Measurements from ENCODE around the gene STUM.
"Not testable (repeated sequence)": the region's sequence is repeated elsewhere in the genome, so short reads cannot be mapped to it uniquely, and the experiment has no call there.

Gene STUM

DNA sequence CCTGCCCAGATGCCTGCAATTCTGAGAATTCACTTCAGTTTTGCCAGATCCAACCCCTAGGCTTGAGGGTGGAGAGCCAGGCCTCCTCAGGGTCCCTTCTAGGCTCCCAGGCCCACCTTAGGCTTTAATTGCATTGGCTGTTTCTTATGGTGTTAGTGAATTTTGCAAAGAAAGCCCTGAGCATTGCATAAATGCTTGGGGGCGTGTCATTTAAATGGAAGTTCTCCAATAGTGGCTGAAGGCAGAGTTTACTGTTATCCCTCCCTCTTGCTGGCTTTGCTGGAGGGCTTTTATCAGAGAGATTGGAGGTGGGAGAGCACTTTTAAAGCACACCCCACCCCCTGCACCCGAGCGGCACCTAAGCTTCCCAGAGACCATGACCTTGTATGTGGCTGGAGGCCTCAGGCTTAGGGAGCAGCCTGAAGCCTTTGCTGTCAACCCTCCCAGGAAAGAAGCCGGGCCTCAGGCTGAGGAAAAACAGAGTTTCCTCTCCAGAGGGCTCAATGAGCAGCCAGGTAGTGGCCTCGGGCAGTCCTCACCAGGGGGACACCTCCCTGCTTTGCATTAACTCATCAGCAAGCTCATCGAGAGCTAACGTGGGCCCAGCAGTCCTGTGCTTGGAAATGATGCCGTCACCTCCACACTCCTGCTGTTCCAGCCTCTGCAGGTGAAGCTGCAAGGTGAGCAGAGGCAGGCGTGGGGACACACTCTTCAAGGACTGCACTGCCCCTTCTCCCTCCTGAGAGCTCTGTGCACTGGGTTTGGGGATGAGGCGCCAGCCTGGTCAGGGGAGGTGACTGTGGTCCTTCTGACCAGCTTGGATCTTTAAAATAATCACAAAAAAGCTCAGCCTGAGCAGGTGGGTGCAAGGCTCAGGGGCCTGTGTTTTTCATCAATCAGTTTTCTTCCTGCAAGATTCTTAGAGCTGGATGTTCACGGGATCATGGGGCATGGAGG is 58.0 kb downstream of the STUM start:
- no peak for DNase-seq

DNA sequence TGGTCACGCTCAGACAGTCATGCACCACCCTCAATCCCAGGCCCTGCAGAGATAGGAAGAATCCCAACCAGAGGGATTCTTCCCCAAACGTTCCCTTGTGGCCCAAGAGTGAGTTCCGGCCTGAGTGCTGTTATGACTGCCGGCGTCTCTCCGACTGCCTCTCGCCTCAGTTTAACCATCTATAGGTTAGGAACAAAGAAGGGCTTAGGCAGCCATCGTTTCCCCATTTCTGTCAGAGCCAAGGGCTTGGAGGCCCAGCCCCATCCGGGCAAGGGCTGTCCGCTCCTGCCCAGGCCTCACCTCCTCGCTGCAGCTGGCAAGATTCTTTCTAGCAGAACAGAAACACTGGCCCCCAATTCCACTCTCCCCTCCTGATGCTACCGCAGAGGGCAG is 58.7 kb downstream of the STUM start:
- no peak for DNase-seq

DNA sequence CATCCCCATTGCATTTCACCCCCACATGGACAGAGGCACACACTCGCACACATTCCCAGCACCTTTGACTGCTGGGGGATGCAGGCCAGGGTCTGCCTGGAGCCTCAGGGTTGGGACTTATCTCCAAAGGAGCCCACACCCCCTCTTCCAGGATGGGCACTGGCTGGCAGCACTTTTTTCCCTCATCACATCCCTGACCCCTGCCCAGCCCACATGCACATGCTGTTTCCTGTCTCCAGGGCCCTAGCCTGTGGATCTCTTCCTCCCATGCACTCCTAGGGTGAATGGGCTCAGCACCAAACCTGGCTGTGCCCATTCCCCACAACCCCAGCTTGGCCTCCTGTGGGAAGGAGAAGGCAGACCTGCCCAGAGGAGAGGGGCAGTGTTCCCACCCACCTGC is 59.3 kb downstream of the STUM start:
- DNase-seq, result no peak

DNA sequence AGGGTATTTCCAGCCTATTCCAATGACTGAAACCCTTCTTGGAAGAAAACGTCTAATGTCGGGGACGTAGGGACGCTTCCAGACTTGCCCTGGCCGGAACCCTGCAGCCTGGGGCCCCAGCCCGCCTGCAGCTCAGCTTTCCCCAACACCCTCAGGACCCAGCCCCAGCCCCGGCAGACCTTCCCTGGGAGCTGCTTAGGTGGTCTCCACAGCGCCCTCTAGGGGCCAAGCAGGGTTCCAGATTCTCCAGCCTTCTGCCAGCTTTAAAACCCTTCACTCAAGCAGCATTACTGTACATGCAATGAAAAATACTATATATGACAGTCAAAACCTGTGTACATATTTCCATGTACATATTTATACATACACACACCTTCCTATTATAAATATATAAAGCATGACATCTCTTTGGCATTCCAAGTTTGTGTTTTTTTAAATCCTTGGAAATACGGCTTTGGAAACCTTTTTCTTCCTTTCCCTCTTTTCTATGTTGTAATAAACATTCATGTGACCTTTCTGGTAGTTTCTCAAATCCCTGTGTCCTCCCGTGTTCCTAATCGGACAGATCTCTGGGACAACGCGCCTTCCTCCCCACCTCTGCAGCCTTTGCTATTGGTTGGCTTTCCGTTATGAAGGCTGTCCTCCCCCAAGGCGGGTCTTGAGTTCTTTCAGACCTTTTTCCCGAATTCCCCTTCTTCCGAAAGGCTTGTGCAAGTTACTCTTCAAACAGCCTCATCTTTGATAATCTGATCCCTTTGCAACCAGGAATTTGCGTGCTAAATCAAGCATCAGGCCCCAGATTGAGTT is 60.3 kb downstream of the STUM start:
- peak; percentile 72 to 77 for DNase-seq

DNA sequence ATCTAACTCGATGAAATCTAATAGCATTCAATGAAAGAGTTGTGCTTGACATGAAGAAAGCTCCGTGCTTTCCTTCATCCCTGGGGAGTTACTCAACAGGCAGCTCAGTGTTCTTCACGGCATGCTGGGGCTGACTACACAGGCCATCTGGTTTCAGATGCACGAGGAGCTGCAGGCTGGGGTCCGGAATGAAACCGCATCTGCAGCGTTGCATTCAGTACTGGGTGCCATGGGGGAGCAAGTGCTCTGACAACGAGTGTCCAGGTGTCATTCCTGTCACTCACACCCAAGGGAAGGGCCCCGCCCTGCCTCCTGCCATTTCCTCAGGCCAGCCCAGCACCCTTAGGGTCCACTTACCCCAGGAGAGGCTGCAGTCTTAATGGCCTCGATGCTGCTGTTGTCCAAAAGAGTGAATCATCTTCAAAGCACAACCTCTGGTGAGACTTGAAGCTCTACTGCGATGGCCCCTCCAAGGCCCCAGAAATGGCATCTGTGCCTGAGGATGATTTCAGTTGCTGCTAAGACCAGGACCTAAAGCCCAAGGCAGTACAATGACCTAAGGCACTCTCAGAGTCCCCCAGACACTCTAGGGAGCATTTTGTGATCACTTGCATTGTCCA is 61.4 kb downstream of the STUM start:
- no peak for DNase-seq

DNA sequence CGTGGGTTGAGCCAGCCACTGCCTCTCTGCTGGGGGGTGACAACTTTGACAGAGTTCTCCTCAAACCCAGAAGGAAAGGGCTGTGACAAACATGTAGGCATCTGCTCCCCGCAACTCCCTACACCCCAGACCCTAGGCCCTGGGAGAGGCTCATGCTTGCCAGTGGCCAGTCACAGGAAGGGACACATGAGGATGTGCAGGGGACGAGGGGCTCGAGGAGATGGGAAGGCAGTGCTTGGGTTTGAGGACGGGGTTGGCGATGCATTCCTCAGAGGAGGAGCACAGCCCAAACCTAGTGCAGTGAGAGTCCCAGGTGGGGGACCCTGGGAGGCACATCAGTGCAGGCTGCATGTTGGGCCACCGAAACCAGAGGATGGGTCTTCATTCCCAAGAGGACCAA is 62.1 kb downstream of the STUM start:
- DNase-seq, result no peak

DNA sequence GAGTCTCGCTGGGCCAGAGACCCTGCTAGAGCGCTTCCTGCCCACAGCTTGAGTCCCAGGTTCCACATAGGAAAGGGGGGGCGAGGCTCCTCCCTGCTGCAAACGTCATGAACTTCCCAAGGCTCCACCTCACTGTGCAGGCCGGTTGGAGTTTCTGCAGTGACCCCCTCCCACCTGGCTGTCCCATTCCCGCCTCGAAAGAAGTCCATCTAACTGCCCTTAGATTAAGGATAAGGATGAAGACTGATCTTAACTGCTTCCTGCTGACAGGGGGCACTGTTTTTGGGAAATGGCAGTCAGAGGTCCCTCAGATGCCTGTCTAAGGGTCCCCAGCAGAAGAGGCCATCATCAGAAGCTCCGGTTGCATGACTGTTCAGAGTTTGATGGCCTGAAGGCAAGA is 62.7 kb downstream of the STUM start:
- DNase-seq, result no peak

DNA sequence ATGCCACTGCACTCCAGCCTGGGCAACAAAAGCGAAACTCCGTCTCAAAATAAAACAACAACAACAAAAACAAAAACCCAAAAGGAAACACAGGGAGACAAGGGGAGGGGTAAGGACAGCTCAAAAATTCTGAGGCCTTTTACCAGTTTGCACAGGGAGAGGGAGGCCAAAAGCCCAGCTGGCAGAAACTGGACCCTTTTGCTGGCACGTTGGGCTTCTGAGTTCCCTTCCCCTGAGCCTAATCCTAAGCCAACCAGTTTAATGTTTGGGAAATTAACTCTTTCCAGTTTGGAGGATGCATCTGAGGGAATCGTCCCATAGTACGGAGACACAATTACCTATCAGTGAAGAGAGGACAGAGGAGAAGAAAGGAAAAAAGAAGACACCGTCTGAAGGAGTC is 63.4 kb downstream of the STUM start:
- not testable (repeated sequence) for DNase-seq

DNA sequence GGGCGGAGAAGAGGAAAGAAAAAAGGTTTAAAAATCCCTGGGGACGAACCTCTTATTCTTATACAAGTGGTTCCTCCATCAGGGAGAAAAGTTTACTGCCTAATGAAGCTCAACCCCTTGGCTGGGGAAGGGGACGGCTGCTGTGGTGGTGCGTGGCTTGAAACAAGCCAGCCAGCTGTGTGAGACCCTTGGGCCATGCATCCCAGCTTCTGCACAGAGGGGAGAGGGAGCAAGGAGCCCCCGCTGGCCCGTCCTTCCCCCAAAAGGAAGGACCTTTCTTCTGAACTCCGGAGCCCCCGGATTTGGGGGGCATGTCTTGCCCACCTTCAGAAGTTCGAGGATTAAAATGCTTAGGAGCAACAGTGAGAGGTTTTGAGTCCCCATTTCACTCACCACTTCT is 67.3 kb downstream of the STUM start:
- no peak for DNase-seq

DNA sequence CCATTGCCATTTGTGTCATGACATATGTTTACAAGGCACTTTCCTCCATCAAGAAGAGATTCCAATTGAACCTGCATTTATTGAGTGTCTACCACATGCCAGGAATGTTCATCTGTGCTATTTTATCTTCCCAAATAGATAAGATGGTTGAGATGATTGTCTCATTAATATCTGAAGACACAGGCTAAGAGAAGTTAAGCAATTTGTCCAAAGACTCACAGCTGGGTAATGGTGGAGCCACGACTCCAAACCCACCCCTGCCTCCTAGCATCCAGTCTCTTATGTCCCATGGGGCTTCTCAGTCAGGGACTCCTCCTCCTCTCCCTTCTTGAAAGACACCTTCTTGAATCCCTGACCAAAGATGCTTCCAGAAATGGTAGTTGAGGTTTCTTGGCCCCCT is 68.1 kb downstream of the STUM start:
- DNase-seq, result no peak

DNA sequence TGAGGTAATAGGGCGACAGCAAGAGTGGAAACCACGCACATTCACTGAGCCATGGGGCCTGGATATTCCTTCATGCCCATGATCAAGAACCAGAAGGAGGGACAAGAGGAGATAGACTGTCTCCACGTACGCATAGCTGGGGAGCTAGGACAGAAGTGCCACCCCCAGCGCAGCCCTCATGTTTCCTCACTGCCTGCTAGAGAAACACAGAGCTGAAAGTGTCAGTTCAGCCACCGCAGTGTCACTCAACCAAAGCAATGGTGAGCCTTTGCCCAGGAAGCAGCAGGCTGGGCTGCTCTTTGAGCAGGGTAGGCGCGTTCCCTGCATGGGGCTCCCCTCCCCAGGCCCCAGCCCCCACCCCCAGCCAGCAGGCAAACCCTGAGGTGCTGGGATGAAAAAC is 68.5 kb downstream of the STUM start:
- no peak for DNase-seq

DNA sequence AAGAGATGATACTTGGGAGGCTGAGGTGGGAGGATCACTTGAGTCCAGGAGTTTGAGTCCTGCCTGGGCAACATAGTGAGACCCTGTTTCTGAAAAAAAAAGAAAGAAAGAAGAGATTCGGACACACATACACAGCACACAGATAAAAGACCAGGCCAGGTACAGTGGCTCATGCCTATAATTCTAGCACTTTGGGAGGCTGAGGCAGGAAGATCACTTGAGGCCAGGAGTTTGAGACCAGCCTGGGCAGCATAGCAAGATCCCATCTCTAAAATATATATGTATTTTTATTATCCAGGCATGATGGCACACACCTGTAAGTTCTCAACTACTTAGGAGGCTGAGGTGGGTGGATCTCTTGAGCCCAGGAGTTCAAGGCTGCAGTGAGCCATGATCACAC is 69.2 kb downstream of the STUM start:
- not testable (repeated sequence) for DNase-seq

DNA sequence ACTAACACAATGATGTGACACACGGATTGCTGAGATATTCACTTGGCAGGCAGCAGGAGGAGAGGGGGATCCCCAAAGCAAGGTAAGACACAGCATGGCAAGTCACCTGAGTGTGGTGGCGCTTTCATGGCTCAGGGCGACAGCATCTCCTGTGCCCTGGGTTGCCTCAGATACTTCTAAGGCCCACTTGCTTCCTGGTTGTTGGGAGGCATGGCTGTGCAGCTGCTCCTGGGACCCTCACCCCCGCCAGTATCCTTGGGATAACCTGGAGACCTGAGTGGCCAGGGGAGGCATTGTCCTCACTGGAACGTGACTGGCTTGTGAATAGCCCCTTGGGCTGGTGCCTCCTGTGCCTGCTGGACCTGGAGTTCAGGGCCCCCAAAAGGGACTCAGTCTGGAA is 69.8 kb downstream of the STUM start:
- no peak for DNase-seq

DNA sequence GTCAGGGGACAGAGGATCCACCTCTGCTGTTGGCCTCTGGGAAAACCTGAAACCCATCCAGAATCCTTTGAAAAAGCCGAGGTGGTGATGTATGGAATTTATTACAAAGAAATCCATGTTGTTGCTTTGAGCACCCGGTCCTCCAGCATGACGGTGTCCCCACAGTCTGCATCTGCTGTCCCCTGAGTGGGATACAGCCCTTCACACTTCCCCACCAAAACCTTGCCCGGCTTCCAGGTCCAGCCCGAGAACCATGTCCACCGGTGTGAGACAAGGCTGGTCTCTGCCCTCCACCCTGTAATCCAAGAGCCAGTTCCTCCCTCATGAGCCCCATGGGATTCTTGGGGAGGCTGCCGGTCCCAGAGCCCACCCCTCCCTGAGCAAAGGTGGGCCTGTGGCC is 70.5 kb downstream of the STUM start:
- DNase-seq, result no peak

DNA sequence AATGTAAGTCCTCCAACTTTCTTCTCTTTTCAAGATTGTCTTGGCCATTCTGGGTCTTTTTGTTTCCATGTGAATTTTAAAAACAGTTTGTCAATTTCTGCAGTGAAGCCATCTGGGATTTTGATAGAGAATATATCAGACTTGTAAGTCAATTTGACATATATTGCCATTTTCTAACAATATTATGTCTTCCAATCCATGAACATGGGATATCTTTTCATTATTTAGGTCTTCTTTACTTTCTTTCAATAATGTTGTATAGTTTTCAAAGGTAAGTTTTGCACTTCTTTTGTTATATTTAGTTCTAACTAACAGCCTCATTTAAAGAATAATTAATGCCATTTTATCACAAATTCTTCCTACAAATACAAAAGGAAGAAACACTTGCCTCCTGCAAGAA is 73.4 kb downstream of the STUM start:
- DNase-seq, result no peak

DNA sequence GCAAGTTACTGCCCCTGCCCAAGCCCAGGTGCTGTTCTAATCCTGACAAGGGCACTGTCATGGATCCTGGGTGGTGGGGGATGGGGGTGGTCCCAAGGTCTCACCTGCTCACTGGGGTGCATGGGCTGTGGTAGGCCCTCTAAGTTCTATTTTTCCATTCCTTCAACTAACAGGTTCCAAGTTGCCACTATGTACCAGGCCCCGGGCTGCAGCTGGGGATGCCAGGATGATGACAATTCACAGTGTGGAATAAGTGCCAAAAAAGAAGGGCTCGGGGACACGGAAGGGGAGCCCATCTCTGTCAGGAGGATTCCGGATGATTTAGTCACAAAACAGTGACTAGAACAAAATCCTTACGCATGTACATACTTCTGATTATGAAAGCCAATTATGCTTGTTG is 76.0 kb downstream of the STUM start:
- no peak for DNase-seq

DNA sequence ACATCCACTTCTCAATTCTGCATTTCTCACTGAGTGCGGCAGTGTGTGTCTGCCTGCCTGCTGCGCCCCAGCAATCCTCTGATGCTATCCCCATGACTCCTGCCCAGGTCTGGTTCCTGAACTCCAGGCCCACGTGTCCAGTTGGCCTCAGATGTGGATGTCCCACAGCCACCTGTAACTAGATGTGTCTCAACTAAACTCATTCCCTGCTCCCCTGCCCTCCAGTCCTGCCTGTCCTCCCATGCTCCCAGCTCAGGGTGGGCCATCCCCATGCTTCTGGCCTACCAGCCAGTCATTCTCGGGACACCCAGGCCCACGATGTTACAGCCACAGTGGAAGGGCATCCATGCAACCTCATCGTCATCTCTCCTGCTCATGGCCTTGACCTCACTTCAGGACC is 76.8 kb downstream of the STUM start:
- no peak for DNase-seq

DNA sequence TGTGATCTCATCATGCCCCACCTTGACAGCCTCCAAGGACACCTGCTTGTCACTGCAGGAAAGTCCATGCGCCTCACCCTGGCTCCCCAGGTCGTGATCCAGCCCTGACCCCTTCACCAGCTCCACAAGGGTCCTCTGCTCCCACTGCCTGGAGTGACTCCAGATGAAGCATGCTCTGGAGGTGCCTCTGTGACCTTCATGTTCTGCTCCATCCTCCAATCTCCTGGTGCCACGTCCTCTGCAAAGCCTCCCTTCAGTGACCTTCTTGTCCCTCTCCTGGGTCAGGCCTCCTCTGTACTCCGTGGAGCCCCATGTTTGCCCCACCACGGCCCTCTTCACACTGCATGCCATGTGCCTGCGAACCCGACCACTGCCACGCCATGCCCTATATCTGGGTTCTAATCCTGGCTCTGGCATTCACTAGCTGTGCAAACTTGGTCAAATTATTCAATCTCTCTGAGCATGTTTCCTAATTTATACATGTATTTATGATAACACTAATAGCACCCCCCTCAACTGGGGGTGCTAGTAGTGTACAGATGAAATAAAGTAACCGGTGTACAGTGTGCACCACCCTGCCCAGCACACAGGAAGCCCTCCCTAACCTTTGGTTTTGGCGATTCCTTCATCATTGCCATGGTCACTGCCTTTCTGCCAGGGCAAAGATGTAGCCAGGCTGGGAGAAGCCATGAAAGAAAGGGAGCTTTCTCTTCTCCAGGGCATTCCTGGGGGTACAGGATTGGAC is 77.4 kb downstream of the STUM start:
- no peak for DNase-seq

DNA sequence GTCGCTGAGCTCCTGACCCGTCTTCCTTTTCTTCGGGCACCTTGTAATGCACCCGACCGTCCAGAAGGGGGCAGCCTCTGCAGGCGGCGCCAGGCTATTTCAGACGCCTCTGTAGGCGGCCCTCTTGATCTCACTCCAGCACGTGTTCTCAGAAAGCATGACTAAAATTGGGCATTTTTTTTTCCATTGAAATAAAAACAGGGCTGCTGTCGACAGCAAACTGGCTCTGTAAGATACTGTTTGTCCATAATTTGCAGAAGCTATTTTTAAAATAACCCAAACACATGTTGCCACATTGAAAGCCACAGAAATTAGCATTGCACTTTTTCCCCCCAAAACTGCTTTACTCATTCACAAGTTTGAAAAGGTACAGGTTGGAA is 78.0 kb downstream of the STUM start:
- peak; percentile 84 to 89 for DNase-seq

DNA sequence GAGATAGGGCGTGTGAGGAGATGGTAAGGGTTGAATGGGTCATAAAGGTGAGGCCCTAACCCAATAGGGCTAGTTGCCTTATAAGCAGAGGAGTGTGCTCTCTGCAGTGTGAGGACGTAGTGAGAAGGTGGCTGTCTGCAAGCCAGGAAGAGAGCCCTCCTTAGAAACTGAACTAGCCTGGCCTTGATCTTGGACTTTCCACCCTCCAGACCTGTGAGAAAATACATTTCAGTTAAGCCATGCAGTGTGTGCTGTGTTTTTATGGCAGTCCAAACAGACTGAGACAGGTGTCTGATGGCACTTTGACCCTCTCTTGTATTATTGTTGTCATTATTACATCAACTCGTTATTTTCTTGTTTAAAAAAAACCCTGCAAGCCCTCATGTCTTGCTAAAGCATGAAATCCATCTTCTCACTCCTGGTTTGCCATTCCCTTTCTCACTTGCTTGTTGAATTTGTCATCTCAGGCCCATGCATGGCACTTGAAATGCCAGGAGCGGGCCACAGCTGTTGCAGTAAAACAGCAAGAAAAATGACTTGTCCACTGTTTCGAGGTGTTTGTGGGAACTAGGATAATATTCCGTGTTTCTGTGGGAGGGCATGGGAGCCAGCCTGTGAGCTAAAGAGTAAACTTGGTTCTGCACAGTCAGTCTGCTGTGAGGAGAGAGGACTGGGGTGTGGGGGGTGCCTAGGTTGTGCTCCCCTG is 78.6 kb downstream of the STUM start:
- DNase-seq, result no peak

DNA sequence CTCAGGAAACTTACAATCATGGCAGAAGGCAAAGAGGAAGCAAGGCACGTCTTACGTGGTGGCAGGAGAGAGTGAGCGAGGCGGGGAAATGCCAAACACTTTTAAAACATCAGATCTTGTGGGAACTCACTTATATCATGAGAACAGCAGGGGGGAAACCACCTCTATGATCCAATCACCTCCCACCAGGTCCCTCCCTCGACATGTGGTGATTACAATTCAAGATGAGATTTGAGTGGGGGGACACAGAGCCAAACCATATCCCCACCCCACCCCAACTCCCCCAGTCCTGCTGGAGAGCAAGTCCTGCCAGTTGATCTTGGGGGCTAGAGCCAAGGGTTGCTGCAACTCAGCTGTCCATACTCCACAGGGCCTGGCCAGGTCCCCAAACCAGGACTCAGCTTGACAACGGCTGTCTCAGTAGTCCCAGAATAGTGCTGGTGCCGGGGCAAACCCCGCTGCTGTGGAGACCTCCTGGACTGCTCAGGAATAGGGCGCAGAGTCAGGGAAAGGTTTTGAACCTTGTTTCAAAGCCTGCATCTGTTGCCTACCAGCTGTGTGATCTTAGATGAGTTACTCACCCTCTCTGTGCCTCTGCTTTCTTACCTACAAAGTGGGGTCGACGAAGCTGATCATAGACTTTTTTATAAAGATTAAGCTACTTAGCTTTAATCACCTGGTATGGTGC is 79.5 kb downstream of the STUM start:
- DNase-seq, result peak in 1 of 2 experiments; percentile 51

Measured in activated CD4-positive, alpha-beta T cell treated with anti-CD3 and anti-CD28 coated beads, Interleukin-2, amount 50 U/mL, for 48 hours (primary cell).